ENCODE data around the gene TPT1. TPM values are rescaled to one million over a fixed set of nuclear protein-coding genes. Genes with fewer than 3 reads are reported as not detected.
A peak's percentile ranks its signal among the peaks of the same experiment; 100 is the strongest.

TPT1 gene
- total and polyA plus RNA-seq, 2 of the 13 experiments (the other 11 are each of a cell fraction or from before 2014, with no cell fraction given): 2,953 to 3,594 TPM

DNA sequence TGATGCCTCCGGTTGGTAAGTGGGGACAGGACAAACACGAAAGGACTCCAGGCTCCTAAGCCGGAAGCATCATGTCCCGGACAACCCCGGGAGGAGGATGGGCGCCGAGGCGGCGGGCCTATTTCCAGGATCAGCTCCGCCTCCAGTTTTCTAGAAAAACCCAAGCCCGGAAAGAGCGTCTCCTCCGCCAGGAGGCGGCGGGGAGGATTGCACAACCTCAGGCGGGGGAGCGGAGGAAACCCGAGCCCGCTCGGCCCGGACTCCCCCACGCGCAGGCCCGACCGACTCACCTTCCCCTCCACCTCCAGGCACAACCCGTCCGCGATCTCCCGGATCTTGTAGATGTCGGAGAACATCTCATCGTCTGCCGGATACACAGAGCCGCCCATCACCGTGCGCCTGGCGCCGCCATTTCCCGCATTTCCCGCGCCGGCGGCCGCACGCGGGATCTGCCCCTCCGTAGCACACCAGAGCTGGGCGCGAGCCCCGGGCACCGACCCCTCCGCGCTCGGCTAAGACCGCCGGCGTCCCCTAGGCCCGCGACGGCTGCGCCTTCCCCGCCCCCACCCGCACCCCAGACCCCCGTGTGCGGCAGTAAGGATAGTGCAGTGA, 455 bp downstream of the TPT1 start (continued):
- TF ChIP-seq, protein P1, sequence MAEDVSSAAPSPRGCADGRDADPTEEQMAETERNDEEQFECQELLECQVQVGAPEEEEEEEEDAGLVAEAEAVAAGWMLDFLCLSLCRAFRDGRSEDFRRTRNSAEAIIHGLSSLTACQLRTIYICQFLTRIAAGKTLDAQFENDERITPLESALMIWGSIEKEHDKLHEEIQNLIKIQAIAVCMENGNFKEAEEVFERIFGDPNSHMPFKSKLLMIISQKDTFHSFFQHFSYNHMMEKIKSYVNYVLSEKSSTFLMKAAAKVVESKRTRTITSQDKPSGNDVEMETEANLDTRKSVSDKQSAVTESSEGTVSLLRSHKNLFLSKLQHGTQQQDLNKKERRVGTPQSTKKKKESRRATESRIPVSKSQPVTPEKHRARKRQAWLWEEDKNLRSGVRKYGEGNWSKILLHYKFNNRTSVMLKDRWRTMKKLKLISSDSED (CRISPR knock-in tag; IDR thresholded peaks at IDR 0.05): no peak
- TF ChIP-seq ZNF724P (CRISPR knock-in tag; IDR thresholded peaks at IDR 0.05; ENCODE audit: borderline replicate concordance) (no peak), YY1 (IDR thresholded peaks at IDR 0.05; ENCODE audit: insufficient read depth, insufficient replicate concordance, low read depth, low read length) (peak; percentile 29), KDM5A (IDR thresholded peaks at IDR 0.05; ENCODE audit: borderline replicate concordance, low read length) (peak; percentile 41), ZNF777 (CRISPR knock-in tag; IDR thresholded peaks at IDR 0.05) (0 out of 2 replicates have a peak, but pooled peaks have one; percentile 26), ZNF749 (CRISPR knock-in tag; IDR thresholded peaks at IDR 0.05; ENCODE audit: borderline replicate concordance) (no peak; the same call in 1 of the 2 replicates), U2AF2 (IDR thresholded peaks at IDR 0.05; ENCODE audit: low read depth, low read length) (0 out of 2 replicates have a peak, but pooled peaks have one; percentile 24), ZNF841 (CRISPR knock-in tag; IDR thresholded peaks at IDR 0.05; ENCODE audit: borderline replicate concordance) (no peak), ZBTB42 (CRISPR knock-in tag; IDR thresholded peaks at IDR 0.05) (no peak), FOXK1 (CRISPR knock-in tag; IDR thresholded peaks at IDR 0.05; ENCODE audit: borderline replicate concordance, low read depth) (peak; percentile 32; the same call in 1 of the 2 replicates), ZNF12 (CRISPR knock-in tag; IDR thresholded peaks at IDR 0.05) (peak; percentile 31; the same call in 1 of the 2 replicates), SP4 (CRISPR knock-in tag; IDR thresholded peaks at IDR 0.05) (no peak), ZNF101 (CRISPR knock-in tag; IDR thresholded peaks at IDR 0.05; ENCODE audit: borderline replicate concordance, low read depth) (no peak), KDM3A (CRISPR knock-in tag; IDR thresholded peaks at IDR 0.05; ENCODE audit: low read depth) (peak; percentile 29; the same call in 1 of the 2 replicates), YEATS4 (CRISPR knock-in tag; IDR thresholded peaks at IDR 0.05; ENCODE audit: borderline replicate concordance) (peak; percentile 7; the same call in 1 of the 2 replicates), RBM22 (optimal IDR thresholded peaks at IDR 0.05; ENCODE audit: low read length) (no peak), MEF2D (CRISPR knock-in tag; IDR thresholded peaks at IDR 0.05) (no peak), FOSL2 (CRISPR knock-in tag; IDR thresholded peaks at IDR 0.05) (peak; percentile 41; the same call in 1 of the 2 replicates)
- TF ChIP-seq, protein P2, sequence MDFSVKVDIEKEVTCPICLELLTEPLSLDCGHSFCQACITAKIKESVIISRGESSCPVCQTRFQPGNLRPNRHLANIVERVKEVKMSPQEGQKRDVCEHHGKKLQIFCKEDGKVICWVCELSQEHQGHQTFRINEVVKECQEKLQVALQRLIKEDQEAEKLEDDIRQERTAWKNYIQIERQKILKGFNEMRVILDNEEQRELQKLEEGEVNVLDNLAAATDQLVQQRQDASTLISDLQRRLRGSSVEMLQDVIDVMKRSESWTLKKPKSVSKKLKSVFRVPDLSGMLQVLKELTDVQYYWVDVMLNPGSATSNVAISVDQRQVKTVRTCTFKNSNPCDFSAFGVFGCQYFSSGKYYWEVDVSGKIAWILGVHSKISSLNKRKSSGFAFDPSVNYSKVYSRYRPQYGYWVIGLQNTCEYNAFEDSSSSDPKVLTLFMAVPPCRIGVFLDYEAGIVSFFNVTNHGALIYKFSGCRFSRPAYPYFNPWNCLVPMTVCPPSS (IDR thresholded peaks at IDR 0.05): no peak
- TF ChIP-seq, protein P3, sequence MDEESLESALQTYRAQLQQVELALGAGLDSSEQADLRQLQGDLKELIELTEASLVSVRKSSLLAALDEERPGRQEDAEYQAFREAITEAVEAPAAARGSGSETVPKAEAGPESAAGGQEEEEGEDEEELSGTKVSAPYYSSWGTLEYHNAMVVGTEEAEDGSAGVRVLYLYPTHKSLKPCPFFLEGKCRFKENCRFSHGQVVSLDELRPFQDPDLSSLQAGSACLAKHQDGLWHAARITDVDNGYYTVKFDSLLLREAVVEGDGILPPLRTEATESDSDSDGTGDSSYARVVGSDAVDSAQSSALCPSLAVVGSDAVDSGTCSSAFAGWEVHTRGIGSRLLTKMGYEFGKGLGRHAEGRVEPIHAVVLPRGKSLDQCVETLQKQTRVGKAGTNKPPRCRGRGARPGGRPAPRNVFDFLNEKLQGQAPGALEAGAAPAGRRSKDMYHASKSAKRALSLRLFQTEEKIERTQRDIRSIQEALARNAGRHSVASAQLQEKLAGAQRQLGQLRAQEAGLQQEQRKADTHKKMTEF (CRISPR knock-in tag; IDR thresholded peaks at IDR 0.05): peak; percentile 35; the same call in 1 of the 2 replicates
- TF ChIP-seq, protein P4, sequence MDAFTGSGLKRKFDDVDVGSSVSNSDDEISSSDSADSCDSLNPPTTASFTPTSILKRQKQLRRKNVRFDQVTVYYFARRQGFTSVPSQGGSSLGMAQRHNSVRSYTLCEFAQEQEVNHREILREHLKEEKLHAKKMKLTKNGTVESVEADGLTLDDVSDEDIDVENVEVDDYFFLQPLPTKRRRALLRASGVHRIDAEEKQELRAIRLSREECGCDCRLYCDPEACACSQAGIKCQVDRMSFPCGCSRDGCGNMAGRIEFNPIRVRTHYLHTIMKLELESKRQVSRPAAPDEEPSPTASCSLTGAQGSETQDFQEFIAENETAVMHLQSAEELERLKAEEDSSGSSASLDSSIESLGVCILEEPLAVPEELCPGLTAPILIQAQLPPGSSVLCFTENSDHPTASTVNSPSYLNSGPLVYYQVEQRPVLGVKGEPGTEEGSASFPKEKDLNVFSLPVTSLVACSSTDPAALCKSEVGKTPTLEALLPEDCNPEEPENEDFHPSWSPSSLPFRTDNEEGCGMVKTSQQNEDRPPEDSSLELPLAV (CRISPR knock-in tag; conservative IDR thresholded peaks at IDR 0.05; ENCODE audit: low read depth): no peak
- TF ChIP-seq, protein P5, sequence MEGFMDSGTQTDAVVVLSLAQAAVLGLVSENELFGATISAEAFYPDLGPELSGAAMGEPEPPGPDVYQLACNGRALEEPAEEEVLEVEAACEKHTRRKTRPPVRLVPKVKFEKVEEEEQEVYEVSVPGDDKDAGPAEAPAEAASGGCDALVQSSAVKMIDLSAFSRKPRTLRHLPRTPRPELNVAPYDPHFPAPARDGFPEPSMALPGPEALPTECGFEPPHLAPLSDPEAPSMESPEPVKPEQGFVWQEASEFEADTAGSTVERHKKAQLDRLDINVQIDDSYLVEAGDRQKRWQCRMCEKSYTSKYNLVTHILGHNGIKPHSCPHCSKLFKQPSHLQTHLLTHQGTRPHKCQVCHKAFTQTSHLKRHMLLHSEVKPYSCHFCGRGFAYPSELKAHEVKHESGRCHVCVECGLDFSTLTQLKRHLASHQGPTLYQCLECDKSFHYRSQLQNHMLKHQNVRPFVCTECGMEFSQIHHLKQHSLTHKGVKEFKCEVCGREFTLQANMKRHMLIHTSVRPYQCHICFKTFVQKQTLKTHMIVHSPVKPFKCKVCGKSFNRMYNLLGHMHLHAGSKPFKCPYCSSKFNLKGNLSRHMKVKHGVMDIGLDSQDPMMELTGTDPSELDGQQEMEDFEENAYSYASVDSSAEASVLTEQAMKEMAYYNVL (CRISPR knock-in tag; IDR thresholded peaks at IDR 0.05; ENCODE audit: borderline replicate concordance): no peak

All from HepG2 (cell line).